ENCODE data around the gene SYT2.
"Not testable (repeated sequence)": the region's sequence is repeated elsewhere in the genome, so short reads cannot be mapped to it uniquely, and the experiment has no call there.

SYT2 gene

DNA sequence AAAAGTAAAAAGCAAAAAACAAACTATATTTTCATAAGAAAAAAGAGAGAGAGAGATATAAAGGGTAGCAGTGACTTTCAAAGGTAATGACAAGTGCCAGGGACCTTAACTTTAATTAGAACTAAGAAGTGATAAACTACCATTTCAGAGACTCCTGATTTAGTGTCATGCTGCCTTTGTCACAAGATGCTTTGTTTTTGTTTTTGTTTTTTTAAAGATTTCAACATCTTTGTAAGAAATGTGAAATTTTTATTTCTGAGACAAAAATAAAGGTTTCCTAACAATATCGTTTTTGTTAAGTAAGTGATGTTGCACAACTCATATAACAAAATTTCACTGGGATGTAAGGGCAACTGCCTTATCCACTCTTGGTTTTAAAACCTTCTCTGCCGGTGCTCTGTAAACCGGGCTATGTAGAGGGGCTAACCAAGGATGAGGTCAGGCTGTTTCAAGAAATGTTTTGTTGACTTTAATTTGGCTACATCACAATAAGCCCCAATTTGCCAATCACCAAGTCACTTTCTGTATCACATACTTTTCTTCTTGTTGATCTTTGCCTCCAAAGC is 35.2 kb upstream of the SYT2 start:
- DNase-seq (ENCODE audit: low read depth), result no peak
- H3K4me3 ChIP-seq (ENCODE audit: control insufficient read depth, low read depth, low read length), result no peak overlapping the region
- TF ChIP-seq, protein P1, sequence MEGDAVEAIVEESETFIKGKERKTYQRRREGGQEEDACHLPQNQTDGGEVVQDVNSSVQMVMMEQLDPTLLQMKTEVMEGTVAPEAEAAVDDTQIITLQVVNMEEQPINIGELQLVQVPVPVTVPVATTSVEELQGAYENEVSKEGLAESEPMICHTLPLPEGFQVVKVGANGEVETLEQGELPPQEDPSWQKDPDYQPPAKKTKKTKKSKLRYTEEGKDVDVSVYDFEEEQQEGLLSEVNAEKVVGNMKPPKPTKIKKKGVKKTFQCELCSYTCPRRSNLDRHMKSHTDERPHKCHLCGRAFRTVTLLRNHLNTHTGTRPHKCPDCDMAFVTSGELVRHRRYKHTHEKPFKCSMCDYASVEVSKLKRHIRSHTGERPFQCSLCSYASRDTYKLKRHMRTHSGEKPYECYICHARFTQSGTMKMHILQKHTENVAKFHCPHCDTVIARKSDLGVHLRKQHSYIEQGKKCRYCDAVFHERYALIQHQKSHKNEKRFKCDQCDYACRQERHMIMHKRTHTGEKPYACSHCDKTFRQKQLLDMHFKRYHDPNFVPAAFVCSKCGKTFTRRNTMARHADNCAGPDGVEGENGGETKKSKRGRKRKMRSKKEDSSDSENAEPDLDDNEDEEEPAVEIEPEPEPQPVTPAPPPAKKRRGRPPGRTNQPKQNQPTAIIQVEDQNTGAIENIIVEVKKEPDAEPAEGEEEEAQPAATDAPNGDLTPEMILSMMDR (conservative IDR thresholded peaks at IDR 0.05; ENCODE audit: control insufficient read depth, insufficient read depth, low read depth, low read length), result no peak

DNA sequence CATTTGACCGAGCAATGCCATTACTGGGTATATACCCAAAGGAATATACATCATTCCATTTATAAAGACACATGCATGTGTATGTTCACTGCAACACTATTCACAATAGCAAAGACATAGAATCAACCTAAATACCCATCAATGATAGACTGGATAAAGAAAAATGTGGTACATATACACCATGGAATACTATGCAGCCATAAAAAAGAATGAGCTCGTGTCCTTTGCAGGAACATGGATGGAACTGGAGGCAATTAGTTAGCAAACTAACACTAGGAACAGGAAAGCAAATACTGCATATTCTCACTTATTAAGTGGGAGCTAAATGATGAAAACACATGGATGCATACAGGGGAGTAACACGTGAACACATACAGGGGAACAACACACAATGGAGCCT is 34.5 kb upstream of the SYT2 start:
- DNase-seq (ENCODE audit: low read depth); H3K4me3 ChIP-seq (ENCODE audit: control insufficient read depth, low read depth, low read length): not testable (repeated sequence)

- TF ChIP-seq, protein P1 (conservative IDR thresholded peaks at IDR 0.05; ENCODE audit: control insufficient read depth, insufficient read depth, low read depth, low read length), result no peak
- no peak for DNase-seq (ENCODE audit: low read depth)
- H3K4me3 ChIP-seq (ENCODE audit: control insufficient read depth, low read depth, low read length), result no peak overlapping the region
Measured at GRCh38 chr1:202742496-202742895, 32.2 kb upstream of the SYT2 start.

DNA sequence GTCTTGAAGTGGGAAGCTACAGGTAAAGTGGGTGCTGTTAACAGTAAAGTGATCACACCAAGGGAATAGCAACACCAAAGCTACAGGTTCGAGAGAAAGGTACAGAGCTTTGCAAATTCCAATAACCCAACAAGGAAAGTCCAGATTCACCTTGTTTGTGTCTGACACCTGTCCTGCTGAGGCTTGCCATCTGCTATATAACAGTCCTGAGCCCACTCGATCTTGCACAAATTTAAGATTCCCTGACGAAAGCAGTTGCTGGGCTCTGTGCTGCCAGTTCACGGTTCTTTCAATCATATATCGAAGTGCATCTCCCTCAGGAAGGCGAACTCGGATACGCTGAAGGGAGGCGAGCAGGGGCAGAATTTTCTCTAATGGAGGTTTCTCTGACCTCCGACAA is 23.0 kb upstream of the SYT2 start:
- TF ChIP-seq, protein P1 (conservative IDR thresholded peaks at IDR 0.05; ENCODE audit: control insufficient read depth, insufficient read depth, low read depth, low read length), result no peak
- DNase-seq (ENCODE audit: low read depth), result no peak
- H3K4me3 ChIP-seq (ENCODE audit: control insufficient read depth, low read depth, low read length), result no peak overlapping the region

DNA sequence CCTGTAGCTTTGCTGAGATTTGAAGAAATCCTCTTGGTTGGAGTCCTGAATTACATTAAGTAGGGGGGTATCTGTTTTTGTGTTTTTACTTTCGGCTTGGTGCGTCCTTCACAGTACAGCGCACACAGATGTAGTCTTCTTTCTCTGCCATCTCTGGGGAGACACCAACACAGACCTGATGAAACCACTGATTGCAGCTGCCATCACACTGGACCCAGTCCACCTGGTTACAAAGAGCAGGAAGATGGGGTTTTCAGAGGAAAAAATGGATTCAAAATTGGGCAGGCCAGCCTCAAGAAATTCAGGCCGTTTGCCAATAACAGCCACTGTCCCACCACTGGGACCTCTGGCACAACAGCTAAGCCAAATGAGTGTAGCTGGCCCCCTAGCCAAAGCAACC is 18.7 kb upstream of the SYT2 start:
- DNase-seq (ENCODE audit: low read depth), result no peak
- TF ChIP-seq, protein P1 (conservative IDR thresholded peaks at IDR 0.05; ENCODE audit: control insufficient read depth, insufficient read depth, low read depth, low read length), result no peak
- no peak overlapping the region for H3K4me3 ChIP-seq (ENCODE audit: control insufficient read depth, low read depth, low read length)

DNA sequence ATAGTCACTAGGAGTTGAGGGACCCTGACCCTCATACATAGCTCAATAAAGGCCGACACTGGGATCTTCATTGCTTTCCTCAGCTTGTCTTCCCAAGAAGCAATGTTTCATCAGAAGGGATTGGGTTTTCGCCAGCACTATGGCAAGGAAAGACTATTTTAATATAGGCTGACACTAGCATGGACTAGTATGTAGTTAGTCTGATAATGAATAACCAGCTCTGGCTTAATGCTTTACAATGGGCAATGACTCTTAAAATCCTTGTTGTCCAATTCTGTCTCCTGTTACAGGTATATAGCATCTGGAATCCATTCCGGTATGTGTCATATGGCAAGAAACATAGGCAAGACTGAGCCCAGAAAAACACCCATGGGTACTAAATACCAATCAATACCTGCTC is 15.3 kb upstream of the SYT2 start:
- H3K4me3 ChIP-seq (ENCODE audit: control insufficient read depth, low read depth, low read length), result no peak overlapping the region
- TF ChIP-seq, protein P1 (conservative IDR thresholded peaks at IDR 0.05; ENCODE audit: control insufficient read depth, insufficient read depth, low read depth, low read length), result no peak
- no peak for DNase-seq (ENCODE audit: low read depth)

DNA sequence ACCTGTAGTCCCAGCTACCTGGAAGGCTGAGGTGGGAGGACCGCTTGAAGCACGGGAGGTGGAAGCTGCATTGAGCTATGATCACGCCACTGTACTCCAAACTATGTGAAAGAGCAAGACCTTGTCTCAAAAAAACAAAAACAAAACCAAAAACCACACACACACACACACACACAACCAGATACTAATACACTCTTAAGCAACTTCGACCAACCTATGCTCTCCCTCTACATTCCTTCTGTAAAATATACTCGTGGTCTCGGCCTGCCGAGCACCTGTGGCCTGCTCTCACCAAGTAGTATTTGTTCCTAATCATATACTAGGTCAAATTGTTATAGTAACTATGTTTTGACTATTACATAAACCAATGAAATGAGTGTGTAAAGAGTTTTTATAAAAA is 13.5 kb upstream of the SYT2 start:
- H3K4me3 ChIP-seq (ENCODE audit: control insufficient read depth, low read depth, low read length), result no peak overlapping the region
- DNase-seq (ENCODE audit: low read depth), result no peak
- TF ChIP-seq, protein P1 (conservative IDR thresholded peaks at IDR 0.05; ENCODE audit: control insufficient read depth, insufficient read depth, low read depth, low read length), result no peak

DNA sequence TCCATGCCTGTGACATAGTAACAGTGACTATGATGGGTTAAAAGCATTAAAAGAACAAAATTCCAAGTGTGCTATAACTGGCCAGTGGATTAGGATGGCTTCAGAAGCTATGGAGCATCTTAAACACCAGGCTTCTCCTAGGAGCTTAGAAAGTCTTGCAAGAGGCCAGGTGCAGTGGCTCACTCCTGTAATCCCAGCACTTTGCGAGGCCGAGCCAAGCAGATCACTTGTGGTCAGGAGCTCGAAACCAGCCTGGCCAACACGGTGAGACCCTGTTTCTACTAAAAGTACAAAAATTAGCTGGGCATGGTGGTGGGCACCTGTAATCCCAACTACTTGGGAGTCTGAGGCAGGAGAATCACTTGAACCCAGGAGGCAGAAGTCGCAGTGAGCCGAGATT is 12.8 kb upstream of the SYT2 start:
- DNase-seq (ENCODE audit: low read depth); H3K4me3 ChIP-seq (ENCODE audit: control insufficient read depth, low read depth, low read length): not testable (repeated sequence)

Data from fibroblast of mammary gland (primary cell).